Hematopoietic multipotent progenitor cell treated with erythropoietin and hydrocortisone succinate and interleukin-3 and kit ligand, for 8 days (in vitro differentiated cells): ENCODE measurements around the gene C12orf50.
"Not testable (repeated sequence)": the region's sequence is repeated elsewhere in the genome, so short reads cannot be mapped to it uniquely, and the experiment has no call there.

Source experiments
- DNase-seq: peaks from one replicate; pipeline ENCODE4 v3.0.0-alpha.2; 2015

Gene C12orf50, protein sequence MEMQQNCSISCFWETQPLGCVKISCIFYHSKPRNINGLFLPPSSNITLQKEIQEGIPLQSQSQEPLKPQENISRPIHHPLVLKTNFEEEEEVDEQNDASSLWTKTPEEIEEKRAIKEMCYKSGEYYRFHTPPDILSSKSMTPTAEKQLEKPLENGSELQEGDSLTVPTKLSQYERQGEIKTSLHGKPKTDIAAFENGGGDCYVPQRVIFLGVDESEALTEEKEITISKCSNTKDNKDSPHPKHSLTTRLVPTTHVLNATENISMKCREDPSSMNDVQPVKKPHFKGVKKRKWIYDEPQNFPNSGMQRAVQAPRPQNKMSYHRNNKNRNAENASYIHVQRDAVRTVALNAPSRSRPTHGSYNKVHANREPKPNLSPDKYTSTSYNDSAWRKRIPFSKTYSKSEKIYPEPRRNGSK

DNA sequence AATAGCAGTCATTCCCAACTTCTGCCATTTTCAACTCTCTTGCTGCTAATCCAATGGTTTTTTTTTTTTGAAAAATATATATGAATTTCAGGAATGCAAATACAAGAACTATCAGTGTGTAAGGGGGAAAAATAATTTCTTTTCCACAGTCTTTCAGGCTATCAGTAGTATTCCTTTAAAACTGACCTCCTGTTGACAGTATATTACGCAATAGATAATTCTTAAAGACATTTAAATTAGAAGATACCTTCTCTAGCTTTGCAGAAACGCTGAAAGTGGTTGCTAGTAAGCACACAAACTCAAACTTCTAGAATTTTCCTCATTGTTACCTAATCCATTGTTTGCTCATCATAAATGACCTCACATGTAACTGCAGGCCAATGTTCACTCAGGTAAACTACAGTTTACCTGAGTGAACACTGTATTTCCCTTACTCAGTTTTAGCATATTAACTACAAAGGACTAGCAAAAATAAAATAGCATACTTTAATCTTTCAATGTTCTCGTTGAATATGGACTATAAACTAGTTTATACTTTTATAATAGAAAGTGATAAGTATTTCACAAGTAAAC lies at the start of gene C12orf50:
Gene C12orf50 (minus strand): TSS at position 309 of the 573 bp plus-strand sequence. CDS start 2,439 bp downstream, outside the sequence.
- DNase-seq: no peak

DNA sequence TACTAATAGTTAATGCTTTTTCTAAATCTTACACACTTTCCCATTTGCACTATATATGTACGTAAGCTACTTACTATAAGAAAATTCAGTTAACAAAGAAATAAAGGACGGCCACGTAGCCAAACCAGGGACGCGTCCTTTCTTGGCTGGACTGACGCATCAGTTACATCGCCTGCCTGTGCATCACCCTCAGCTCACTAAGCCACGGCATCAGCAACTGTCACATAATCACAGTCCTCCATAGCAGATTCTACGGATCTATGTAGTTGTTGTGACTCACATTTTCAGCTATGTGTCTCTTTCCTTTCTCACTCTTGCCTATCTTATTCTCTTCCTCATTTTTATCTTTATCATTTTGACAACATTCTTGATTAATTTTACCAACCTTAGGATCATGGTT lies 38.1 kb upstream of the C12orf50 start:
- DNase-seq: no peak

DNA sequence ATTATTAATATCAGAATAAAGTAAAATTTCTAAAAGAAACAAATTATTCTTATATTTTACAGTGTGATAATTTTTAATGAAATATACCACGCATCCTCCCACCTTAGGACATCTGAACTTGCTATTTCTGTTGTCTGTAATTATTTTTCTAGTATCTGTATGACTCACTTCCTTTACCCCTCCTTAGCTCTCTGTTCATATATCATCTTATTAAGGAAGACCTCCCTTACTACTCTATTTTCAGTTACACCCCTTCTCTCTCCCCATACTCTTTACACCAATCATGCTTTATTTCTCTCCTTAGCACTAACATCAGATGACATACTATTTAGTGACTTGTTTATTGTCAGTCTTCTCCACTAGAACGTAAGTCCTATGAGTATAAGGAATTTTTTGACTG lies 34.2 kb upstream of the C12orf50 start:
- DNase-seq: peak; percentile 5

DNA sequence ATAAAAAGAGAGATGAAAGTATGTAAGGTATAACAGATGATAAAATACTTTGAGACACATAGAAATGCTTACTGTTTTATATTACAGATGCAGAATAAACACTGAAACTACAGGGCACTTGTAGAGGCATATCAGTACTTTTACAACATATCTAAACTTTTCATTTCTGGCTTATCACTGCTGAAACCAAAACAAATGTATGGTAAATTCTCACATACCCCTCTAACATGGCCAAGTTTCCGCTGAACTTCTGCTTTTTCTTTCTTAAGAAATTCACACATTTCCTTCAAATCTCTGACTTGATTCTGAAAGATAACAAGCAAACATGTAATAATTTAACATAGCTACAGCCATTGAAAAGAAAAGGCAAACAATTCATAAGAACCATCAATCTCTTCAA lies 33.3 kb upstream of the C12orf50 start:
- DNase-seq: no peak

DNA sequence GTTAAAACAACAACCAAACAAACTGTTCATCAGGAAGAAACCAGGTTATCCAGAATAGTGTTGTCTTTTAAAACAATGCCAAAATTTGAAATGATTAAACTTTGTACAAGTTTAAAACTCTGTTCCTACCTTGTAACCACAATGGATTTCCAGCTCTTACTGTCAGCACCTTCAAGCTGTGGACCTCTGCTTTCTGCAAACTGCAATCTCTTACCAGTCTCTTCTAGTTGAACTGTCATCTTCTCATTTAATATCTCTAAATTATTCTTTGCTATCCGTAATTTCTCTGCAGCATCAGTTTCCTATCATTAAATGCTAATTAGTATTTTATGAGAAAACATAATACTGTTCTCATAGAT lies 29.5 kb upstream of the C12orf50 start:
- DNase-seq: no peak

DNA sequence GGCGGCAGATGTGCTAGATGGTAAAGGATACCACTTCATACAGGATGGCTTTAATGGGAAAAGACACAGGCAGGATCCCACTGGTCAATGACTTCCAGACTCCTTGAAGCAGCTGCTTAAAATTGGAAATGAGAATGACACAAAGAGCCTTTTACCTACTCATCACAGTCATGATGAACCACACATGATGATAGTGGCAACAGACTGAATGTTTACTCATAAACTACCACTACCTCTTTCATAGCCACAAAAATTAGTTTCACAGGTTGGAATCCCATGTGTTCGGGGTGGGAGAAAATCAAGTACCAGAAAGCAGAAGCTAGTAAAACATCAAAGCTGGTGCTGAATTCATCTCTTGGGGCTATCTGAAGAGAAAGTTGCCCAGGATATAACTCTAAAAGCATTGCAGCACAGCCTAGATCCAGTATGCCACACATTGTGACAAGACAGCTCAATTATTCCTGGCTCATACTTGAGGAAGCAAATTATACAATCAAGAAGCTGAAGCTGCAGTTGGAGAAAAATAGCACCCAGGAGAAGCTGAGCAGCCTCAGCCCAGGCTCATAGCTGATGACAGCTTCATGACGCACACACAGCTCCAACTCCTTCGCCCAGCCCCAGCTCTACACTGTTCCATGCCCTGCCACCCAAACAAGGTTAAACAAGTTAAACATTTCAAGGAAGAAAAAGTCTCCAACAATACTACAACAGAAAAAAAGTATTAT lies 29.0 kb upstream of the C12orf50 start:
- DNase-seq: no peak

DNA sequence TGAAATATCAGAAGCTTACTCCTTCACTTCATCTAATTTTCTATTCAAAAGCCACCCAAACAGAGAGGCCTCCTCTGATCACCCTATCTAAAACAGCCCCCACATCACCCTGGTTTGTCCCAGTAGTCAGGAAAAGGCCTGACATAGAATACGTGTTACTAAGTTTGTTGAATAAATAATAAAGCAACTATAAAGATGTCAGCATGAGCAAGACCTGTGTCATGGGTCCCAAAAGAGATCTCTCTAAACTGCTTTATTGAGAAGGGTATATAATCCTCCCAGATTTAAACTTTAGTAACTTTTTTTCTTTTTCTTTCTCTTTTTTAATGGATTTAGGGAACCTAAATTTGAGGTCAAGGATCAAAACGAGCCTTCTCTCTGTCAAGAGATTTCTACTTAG lies 27.4 kb upstream of the C12orf50 start:
- DNase-seq: no peak

DNA sequence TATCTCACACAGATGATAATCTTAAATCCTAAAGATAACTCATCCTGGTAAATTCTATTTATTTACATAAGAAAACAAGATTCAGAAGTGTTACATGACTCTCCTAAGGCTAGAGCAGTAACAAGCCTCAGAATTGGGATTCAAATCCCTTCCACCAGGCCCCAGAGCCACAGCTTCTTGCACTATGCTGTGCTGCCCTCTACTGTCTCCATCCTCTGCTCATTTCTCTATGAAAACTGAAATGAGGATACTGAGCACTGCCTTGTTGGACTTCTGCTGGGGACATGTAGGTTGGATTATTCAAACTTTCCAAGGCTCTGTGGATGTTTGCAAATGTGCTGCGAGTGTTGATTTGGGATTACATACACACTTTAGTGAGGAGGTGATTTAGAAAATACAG lies 23.5 kb upstream of the C12orf50 start:
- peak; percentile 58 for DNase-seq

DNA sequence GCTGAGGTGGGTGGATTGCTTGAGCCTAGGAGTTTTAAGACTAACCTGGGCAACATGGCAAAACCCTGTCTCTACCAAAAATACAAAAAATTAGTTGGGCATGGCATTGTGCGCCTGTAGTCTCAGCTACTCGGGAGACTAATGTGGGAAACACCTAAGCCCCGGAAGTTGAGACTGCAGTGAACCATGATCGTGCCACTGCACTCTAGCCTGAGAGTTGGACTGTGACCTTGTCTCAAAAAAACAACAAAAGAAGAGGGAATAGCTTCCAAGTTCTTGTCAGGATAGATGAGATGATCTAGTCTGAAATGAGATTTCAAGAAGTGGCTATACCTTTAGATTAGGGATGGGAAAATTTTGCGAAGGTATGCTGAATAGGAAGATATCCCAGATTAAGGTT lies 14.8 kb upstream of the C12orf50 start:
- DNase-seq: no peak

DNA sequence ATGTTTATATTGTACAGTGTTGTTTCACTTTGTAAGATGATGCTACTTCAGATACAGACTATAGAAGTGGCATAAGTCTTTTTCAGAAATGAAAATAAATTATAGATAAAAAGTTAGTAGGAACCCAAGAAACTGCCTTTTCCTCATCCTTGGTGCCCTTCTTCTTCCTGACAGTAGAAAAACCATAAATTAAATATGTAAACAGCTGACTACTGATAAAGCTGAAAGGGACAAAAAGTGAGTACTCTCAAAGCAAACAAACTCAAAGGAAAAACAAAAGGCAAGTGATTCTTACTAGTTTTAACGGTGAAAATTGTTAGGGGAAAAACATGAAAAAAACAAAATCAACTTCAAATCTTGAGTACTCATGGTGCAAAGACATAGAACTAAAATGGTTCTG lies 8.6 kb upstream of the C12orf50 start:
- no peak for DNase-seq

DNA sequence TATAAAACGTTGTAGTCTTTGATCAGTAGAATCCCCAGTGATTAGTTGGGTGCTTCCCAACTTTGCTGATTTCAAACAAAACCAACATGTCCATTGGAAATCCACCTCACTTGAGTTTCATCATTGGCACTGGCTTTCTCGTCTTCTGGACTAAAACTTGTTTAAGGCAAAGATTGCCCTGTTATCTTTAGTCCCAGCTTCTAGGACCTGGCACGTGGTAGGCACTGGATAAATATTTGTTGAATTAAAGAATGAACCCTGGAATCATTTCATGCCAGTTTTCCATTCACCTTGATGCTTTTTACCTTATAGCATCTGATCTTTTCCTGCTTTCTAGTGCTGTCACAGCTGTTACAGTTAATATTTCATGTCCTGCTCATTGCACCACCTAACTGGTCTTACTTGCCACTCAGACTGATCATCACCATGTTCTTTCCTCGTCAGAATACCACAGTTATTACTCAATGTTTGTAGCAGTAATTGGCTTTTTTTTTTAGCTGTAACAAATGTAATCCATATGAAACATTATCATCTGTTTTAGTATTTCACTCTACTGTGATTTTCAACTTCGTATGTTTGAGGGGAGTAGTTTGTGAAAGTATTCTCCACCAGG lies 7.3 kb upstream of the C12orf50 start:
- DNase-seq: peak; percentile 79

DNA sequence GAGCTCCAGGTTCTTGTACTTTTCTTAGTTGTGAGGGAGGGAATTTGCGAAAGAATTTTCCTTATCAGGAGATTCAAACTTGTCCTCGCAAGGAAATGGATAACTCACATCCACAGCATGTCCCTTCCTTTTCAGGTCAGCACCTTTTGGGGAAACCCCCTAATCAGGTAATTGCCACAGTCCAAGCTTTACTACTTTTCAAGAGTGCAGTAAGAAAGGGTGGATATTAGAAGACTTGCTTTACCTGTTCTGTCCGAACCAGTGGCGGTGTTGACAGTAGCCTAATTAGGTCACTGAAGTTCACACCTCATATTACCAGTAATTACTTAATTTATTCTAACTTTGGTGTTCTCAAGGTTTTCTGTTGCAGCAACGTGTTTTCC lies 6.7 kb upstream of the C12orf50 start:
- peak; percentile 31 for DNase-seq

DNA sequence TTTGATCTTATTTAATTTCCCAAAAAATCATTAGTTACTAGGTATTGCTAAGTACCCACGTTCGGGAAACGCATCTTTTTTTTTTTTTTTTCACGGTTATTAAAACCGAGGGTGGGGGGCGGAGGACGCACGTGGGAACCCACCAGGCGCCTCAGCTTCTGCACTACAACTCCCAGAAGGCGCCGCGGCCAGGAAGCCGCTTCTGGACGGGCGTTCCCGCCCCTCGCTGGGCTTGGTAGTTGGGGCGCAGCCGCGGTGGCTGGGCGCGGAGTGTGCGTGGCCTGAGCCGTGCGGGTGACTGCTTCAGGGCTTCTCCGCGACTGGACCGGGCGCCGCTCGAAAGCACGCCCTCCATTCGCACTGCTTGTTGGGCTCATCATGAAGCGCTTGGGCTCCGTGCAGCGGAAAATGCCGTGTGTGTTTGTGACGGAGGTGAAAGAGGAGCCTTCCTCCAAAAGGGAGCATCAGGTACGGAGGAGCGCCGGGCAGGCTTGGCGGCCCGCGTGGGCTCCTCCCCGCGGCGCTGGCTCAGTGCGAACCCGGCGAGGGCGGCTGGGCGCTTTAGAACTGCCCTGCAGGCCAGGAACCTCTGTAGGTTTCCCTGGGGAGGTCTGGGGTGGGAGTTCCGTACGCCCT lies 6.2 kb upstream of the C12orf50 start:
- DNase-seq: peak; percentile 92

DNA sequence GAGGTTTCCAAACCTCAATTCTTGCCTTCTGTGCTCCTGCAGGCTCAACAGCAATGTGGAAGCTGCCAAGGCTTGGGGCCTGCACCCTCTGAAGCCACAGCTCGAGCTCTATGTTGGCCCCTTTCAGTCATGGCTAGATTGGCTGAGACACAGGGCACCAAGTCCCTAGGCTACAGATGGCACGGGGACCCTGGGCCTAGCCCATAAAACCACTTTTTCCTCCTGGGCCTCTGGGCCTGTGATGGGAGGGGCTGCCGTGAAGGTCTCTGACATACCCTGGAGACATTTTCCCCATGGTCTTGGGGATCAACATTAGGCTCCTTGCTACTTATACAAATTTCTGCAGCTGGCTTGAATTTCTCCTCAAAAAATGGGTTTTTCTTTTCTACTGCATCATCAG lies 2.0 kb upstream of the C12orf50 start:
- DNase-seq: not testable (repeated sequence)

DNA sequence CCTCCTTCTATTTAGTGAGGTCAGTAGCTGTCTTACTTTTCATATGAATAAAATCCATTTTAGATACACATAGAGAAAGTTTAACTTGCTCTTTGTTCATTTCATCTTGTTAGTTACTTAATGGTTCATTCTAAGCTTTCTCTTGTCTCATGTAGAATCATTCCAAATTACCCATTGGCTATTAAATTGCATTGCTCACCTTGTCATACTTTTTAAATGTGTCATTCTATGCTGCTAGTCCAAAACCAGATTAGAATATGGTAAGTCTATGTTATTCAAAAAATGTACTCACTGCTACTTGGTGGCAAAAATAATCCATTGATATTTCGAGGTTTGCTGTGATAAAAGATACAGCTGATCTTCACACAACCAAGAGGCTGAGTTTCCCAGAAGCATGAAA lies 3.0 kb downstream of the C12orf50 start:
- DNase-seq: no peak

DNA sequence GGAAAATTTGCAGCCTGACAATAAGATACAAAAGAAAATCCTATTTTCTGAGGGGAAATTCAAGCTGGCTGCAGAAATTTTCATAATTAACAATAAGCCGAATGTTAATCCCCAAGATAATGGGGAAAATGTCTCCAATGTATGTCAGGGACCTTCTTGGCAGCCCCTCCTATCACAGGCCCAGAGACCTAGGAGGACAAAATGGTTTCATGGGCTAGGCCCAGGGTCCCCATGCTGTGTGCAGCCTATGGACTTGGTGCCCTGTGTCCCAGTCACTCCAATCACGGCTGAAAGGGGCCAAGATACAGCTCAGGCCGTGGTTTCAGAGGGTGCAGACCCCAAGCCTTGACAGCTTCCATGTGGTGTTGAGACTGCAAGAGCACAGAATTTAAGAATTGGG lies 11.2 kb downstream of the C12orf50 start:
- DNase-seq: no peak

DNA sequence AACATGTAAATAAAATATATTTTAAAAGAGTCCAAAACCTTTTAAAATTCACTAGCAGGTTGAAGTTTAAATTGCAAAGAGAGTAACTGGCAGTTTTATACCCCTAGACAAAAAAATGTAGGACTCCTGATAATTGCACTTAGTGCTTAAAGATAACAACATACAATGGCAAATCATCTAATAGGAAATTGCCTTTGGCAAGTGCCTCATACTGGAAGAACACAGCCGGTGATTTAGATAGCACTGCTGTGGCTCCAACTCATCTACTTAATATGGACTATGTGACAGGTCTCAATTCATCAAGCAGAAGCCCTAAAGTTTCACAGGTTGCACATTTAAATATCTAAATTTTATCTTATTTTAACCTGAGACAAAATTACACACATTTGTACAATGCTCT lies 13.4 kb downstream of the C12orf50 start:
- no peak for DNase-seq

DNA sequence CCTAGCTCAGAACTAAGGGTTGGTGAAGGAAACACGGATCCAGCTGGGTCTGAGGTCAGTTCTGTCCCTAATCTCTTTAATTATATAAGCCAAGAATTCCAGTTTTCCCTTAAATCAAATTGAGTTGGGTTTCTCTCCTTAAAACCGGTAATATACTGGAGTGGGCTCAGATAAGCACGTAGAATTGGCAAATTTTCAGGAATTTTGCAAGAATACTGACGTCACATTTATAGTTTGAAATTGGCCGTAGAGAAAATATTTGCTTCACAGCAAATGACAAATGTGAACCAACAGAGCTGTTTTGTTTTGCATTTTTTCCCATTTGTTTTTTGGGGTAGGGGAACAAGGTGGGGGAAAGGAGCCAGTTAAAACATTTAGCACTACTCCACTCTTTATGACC lies 17.4 kb downstream of the C12orf50 start:
- no peak for DNase-seq

DNA sequence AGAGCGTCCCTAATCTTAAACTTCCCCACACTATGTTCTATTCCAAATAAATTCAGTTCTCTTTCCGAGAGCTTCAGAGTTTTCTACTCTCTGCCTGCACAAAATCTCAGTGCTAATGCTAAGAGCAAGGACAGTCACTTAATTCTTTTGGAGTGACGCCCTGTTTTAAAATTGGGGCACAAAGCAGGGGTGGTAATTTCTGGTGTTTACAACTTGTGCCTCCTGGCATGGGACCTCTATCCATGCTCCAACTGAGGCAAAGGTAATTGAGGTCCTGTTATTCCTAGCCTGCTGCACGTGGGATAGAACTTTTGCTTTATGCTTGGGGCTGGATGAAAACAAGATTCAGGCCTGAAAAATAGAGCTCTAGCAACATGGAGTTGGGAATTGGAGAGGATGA lies 22.9 kb downstream of the C12orf50 start:
- DNase-seq: no peak

DNA sequence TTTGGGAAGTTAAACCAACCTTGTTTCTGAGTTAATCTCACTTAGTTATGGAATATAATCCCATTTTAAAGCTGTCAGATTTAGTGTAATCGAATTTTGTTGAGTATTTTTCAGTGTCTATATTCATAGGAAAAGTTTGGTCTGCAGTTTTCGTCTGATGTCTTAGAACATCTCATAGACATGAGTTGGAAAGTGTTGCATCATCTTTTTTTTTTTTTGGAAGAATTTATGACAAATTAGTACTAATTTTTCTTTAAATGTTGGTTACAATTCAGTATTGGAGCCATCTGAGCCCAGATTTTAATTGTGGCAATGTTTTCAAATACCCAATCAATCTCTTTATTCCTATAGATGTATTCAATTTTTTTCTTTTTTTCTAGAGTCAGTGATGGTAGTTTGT lies 27.9 kb downstream of the C12orf50 start:
- no peak for DNase-seq

DNA sequence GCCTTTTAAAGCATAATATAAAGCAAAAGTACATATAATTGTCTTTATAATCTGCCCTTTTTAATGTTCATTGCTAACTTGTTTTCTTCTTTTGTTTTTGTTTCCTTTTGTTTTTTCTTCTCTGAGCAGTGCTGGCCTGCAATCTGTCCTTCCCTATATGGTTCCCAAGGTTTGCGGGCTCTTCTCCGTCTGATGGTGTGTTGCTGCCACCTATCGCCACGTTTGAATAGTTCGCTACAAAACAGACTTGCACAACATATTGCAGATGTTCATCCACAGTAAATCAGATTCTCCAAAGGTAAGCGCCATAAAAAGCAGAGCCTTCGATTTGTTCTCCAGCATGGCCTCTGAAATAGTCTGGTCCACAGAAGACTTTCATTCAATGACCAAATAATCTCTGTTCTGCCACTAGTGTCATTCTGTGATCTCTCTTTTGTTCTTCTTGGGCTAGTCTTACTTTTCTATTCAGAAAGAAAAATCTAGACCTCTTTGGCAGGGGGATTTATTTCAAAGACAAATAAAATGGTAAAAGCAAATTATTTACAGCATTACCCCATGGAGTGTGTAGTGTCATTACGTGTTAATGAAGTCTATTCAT lies 33.5 kb downstream of the C12orf50 start:
- peak; percentile 59 for DNase-seq

DNA sequence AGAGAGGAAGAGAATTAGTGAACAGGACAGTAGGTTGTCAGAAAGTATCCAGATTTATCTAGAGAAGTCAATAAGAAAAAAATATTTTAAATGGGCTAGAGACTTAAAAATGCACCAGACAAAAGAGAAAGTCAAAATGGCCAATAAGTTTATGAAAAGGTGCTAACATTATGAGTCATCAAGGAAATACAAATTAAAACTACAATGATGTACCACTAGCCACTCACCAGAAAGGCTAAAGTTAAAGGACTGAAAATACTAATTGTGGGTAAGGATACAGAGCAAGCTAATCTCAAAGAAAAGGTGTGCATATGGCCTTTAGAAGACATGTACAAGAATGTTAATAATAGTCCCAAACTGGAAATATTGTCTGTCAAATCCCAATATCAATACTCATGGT lies 37.7 kb downstream of the C12orf50 start:
- DNase-seq: no peak

DNA sequence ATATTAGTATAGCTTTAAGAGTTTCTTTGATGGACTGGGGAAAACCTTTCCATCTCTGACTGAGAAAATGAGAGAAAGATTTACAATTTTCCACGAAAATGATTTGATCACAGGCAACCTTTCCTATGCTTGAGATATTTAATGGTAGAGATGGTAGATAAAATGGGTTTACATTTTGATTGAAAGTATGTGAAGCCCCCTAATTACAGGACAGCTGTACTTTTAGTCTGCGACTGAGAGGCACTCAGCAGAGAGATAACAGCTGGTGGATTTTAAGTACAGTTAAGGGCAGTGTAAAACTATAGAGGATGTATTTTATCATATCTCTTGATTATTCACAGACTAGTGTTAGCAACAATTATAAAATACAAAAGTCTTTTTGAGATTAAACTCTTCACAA lies 40.7 kb downstream of the C12orf50 start:
- no peak for DNase-seq
